ENCODE data around the gene NUAK1.
A peak's percentile ranks its signal among the peaks of the same experiment; 100 is the strongest.
"Not testable (repeated sequence)": the region's sequence is repeated elsewhere in the genome, so short reads cannot be mapped to it uniquely, and the experiment has no call there.

The NUAK1 gene

DNA sequence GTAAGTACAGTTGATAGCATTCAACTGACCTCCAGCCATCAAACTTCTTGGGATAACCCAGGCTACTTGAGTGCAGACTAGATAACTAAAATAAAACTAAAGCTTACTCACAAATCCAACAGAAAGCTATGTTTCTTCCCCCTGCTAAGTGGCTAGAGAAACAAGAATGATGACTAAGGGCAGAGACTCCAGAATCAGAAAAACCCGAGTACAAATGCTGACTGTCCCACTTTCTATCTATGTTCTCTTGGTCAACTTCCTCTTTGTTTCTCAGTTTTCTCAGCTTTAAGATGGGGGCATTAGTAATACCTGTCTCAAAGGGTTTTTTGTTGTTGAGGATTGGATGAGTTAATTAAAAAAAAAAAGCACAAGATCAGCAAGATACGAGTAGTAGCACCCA, 6.1 kb upstream of the NUAK1 start:
- Histone ChIP-seq H3K36me3 (ENCODE audit: control insufficient read depth, insufficient read depth, low read length) (no peaks in the 10 kb centered on the region), H3K4me3 (ENCODE audit: low read length) (no peak overlapping the region), H3K9ac (ENCODE audit: low read length) (no peak overlapping the region), H3K9me3 (ENCODE audit: control insufficient read depth, low read length) (no peaks in the 10 kb centered on the region), H3K4me1 (ENCODE audit: control insufficient read depth, insufficient read depth, low read length) (peaks cover 17% of the 10 kb centered on the region), H3K27me3 (ENCODE audit: control insufficient read depth, insufficient read depth, low read length) (no peaks in the 10 kb centered on the region)

DNA sequence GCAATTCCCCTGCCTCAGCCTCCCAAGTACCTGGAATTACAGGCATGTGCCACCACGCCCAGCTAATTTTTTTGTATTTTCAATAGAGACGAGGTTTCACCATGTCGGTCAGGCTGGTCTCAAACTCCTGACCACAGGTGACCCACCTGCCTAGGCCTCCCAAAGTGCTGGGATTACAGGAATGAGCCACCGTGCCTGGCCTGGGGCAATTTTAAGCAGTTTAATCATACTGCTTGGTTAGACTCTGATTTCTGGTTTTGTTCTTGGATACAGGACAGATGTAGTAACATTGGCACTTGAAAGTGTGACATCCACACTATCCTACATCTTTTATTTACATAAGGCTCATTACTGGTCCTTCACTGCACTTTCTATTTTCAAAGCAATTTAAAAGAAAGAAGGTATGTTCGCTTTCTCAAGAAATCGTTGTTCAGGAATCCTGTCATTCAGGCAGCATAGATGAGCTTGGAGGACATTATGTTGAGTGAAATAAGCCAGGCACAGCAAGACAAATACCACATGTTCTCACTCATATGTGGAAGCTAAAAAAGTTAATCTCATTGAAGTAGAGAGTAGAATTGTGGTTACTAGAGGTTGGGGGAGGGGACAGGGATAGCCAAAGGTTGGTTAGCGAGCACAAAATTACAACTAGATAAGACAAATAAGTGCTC, 4.0 kb upstream of the NUAK1 start:
- H3K4me3 ChIP-seq (ENCODE audit: low read length) = no peak overlapping the region
- no peaks in the 10 kb centered on the region for H3K9me3 ChIP-seq (ENCODE audit: control insufficient read depth, low read length)
- no peaks in the 10 kb centered on the region for H3K36me3 ChIP-seq (ENCODE audit: control insufficient read depth, insufficient read depth, low read length)
- H3K27me3 ChIP-seq (ENCODE audit: control insufficient read depth, insufficient read depth, low read length) = peaks cover 11% of the 10 kb centered on the region
- no peak overlapping the region for H3K9ac ChIP-seq (ENCODE audit: low read length)
- peaks cover 20% of the 10 kb centered on the region for H3K4me1 ChIP-seq (ENCODE audit: control insufficient read depth, insufficient read depth, low read length)

DNA sequence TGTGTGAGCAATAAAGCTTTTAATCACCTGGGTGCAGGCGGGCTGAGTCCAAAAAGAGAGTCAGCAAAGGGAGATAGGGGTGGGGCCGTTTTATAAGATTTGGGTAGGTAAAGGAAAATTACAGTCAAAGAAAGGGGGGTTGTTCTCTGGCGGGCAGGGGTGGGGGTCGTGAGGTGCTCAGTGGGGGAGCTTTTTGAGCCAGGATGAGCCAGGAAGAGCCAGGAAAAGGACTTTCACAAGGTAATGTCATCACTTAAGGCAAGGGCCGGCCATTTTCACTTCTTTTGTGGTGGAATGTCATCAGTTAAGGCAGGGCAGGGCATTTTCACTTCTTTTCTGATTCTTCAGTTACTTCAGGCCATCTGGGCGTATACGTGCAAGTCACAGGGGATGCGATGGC, 3.2 kb upstream of the NUAK1 start:
- H3K9ac ChIP-seq (ENCODE audit: low read length); H3K4me3 ChIP-seq (ENCODE audit: low read length); H3K36me3 ChIP-seq (ENCODE audit: control insufficient read depth, insufficient read depth, low read length); H3K9me3 ChIP-seq (ENCODE audit: control insufficient read depth, low read length): not testable (repeated sequence)
- peaks cover 20% of the 10 kb centered on the region for H3K4me1 ChIP-seq (ENCODE audit: control insufficient read depth, insufficient read depth, low read length)
- H3K27me3 ChIP-seq (ENCODE audit: control insufficient read depth, insufficient read depth, low read length) = peaks cover 19% of the 10 kb centered on the region

DNA sequence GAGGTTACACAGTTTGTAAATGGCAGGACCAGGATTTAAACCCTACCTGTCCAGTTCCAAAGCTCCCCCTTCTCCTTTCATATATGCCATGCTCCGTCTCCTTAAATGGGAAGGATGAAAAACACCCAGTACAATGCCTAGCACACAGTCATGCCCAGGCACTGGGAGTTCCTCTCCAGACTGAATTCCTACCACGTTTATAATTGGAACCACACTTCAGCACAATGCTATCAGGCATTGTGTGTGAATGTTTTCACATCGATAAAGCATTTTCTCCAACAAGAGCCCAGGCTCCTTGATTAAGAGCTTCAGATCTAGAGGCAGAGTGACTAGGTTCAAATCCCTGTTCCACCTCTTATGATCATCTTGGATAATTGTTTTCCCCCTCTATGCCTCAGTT, 2.7 kb upstream of the NUAK1 start:
- Histone ChIP-seq H3K4me3 (ENCODE audit: low read length) (no peak overlapping the region), H3K4me1 (ENCODE audit: control insufficient read depth, insufficient read depth, low read length) (peaks cover 20% of the 10 kb centered on the region), H3K36me3 (ENCODE audit: control insufficient read depth, insufficient read depth, low read length) (no peaks in the 10 kb centered on the region), H3K27me3 (ENCODE audit: control insufficient read depth, insufficient read depth, low read length) (peaks cover 22% of the 10 kb centered on the region), H3K9ac (ENCODE audit: low read length) (no peak overlapping the region), H3K9me3 (ENCODE audit: control insufficient read depth, low read length) (no peaks in the 10 kb centered on the region)

DNA sequence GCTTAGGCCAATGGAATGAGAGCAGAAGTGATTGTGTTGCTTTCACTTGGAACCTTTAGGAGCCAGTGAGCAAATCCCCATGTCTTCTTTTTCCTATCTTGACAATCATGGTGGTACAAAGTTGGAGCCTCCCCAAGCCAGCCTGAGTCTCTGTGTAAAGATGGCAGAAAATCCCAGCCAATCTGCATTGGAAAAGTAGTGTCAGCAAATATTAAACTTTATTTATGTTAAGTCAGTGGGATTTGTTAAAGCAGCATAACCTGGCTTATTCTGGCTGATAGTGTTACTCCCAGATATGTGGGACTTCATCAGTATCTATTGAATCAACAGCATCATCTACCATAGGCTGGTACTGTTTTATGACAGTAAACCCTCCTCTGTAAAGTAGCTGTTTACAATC, 2.2 kb upstream of the NUAK1 start:
- Histone ChIP-seq H3K36me3 (ENCODE audit: control insufficient read depth, insufficient read depth, low read length) (no peaks in the 10 kb centered on the region), H3K4me3 (ENCODE audit: low read length) (no peak overlapping the region), H3K4me1 (ENCODE audit: control insufficient read depth, insufficient read depth, low read length) (peaks cover 19% of the 10 kb centered on the region), H3K9me3 (ENCODE audit: control insufficient read depth, low read length) (no peaks in the 10 kb centered on the region), H3K9ac (ENCODE audit: low read length) (no peak overlapping the region), H3K27me3 (ENCODE audit: control insufficient read depth, insufficient read depth, low read length) (peaks cover 25% of the 10 kb centered on the region)

DNA sequence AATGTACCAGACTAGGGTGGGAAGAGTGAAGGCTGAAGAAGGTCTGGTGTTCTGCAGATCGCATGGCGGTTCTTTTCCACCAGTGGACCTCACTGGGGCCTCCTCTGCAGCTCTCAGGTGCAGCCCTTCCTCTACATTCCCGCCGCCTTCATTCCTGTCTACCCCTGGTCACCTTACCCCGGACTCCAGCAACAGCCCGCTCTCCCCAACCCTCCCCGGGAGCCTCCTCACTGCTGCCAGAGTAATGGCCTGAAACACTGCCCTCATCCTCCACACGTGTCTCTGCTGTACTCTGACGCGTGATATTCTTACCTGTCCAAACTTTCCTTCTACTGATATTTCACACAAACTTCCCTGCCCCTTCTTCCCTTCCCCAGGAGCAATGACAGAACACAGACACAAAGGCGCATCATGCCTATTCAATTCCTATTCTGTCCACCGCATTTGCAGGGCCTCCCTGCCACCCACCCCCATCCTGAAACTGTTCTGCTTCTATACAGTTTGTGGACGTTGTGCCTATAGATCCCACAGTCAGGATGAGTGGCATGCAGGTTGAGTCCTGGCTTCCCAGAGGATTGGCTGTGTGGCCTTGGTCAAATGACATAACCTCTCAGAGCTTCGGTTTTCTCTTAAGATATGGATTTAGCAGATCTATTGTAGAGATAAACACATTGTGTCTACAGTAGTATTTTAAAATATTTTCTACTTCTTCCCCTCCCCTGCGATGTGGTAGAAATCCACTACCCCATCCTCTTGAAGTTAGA, 1.7 kb upstream of the NUAK1 start:
- Histone ChIP-seq H3K27me3 (ENCODE audit: control insufficient read depth, insufficient read depth, low read length) (peaks cover 25% of the 10 kb centered on the region), H3K4me3 (ENCODE audit: low read length) (peak overlapping the region; percentile 32), H3K4me1 (ENCODE audit: control insufficient read depth, insufficient read depth, low read length) (peaks cover 13% of the 10 kb centered on the region)

DNA sequence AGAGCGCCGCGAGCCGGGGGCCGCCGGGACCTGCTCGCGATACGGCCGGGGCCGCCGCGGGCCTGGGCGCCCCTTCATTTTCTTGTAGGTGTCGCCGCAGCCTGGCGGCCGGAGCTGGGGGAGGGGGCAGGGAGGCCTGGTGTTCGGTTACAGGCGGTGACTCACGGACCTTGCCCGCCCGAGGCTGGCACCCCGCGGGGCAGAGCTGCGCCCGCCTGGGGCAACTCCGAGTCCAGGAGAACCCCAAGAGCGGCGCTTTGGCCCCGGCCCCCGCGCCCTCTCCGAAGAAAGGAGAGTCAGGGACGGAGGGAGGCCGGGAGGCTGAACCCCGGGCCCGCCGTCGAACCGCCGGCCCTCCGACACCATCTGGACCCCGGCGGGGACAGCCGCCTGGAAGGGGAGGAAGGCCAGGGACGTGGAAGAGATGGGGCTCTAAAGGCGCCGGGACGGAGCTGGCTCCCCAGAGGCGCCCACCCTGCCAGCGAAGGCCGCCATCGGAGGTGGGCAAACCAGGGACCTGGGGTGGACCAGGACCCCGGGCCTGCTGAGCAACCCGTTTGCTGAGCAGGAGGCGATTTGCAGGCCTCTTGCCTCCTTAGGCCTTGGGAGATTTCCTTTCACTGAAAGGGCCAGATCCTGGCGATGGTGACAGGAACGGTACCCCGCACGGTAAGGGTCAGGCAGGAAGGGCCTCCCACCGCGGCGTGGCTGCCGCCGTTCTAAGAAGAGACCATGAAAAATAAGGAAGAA, 843 bp upstream of the NUAK1 start:
- peaks cover 10% of the 10 kb centered on the region for H3K4me1 ChIP-seq (ENCODE audit: control insufficient read depth, insufficient read depth, low read length)
- H3K27me3 ChIP-seq (ENCODE audit: control insufficient read depth, insufficient read depth, low read length) = peaks cover 25% of the 10 kb centered on the region
- peak overlapping the region; percentile 32 for H3K4me3 ChIP-seq (ENCODE audit: low read length)

More for the DNA sequence above, 1.7 kb upstream of the NUAK1 start:
- Histone ChIP-seq H3K9ac (ENCODE audit: low read length) (peak overlapping the region; percentile 82), H3K36me3 (ENCODE audit: control insufficient read depth, insufficient read depth, low read length) (no peaks in the 10 kb centered on the region), H3K9me3 (ENCODE audit: control insufficient read depth, low read length) (no peaks in the 10 kb centered on the region)

DNA sequence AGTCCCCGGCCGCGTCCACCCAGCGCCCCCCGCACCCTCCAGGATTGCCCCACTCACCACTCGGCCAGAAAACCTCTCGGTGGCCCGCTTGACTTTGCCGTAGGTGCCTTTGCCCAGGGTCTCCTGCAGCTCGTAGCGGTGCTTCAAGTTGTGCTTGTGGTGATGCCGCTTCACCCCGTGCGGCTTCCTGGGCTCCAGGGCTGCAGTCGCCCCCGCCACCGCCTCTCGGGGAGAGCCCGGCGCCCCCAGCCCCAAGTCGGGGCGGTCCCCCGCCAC, 459 bp downstream of the NUAK1 start:
- Histone ChIP-seq H3K9ac (ENCODE audit: low read length) (peak overlapping the region; percentile 28), H3K9me3 (ENCODE audit: control insufficient read depth, low read length) (no peaks in the 10 kb centered on the region), H3K27me3 (ENCODE audit: control insufficient read depth, insufficient read depth, low read length) (peaks cover 25% of the 10 kb centered on the region), H3K4me1 (ENCODE audit: control insufficient read depth, insufficient read depth, low read length) (peaks cover 10% of the 10 kb centered on the region), H3K36me3 (ENCODE audit: control insufficient read depth, insufficient read depth, low read length) (no peaks in the 10 kb centered on the region), H3K4me3 (ENCODE audit: low read length) (no peak overlapping the region)

More for the DNA sequence above, 843 bp upstream of the NUAK1 start:
- H3K9me3 ChIP-seq (ENCODE audit: control insufficient read depth, low read length) = no peaks in the 10 kb centered on the region
- peak overlapping the region; percentile 82 for H3K9ac ChIP-seq (ENCODE audit: low read length)
- H3K36me3 ChIP-seq (ENCODE audit: control insufficient read depth, insufficient read depth, low read length) = no peaks in the 10 kb centered on the region

DNA sequence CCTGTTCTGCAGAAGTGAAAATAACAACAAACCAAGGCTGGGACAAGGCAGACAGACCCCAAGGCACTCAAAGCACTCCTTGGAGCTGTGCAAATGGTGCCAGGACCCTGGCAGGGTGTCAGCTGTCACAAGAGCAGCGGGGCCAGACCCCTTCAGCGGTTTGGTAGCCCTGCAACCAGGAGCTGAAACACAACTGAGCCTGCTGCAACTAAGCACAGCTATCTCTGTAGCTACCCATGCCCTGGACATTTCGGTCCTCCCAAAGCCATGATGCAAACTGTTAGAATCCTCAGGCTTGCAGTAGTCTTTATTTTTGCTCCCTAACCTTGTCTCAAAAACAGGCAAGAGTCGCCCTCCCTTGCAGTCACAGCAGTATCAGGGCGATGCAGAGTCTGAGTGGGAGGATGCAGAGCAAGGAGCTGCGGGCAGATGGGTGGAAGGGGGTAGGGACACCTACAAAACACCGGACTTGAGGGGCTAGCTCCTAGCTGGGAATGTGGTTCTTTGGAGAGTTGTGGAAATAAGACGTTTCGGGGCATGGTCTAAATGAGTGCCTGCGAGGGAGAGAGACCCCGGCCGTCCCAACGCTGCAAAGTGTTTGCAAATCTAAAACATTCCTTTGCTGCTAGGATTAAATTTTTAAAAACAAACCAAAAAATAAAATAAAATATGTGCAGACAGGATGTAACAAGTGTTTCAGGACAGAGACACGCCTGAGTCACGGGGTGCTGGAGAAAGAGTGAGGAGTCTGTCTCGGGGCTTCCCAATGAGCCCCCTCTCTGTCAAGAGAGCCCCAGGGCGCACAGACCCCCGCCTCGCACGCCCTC, 1.0 kb downstream of the NUAK1 start:
- Histone ChIP-seq H3K9ac (ENCODE audit: low read length) (peak overlapping the region; percentile 28), H3K9me3 (ENCODE audit: control insufficient read depth, low read length) (no peaks in the 10 kb centered on the region), H3K4me1 (ENCODE audit: control insufficient read depth, insufficient read depth, low read length) (peaks cover 10% of the 10 kb centered on the region), H3K36me3 (ENCODE audit: control insufficient read depth, insufficient read depth, low read length) (no peaks in the 10 kb centered on the region), H3K27me3 (ENCODE audit: control insufficient read depth, insufficient read depth, low read length) (peaks cover 25% of the 10 kb centered on the region), H3K4me3 (ENCODE audit: low read length) (no peak overlapping the region)

DNA sequence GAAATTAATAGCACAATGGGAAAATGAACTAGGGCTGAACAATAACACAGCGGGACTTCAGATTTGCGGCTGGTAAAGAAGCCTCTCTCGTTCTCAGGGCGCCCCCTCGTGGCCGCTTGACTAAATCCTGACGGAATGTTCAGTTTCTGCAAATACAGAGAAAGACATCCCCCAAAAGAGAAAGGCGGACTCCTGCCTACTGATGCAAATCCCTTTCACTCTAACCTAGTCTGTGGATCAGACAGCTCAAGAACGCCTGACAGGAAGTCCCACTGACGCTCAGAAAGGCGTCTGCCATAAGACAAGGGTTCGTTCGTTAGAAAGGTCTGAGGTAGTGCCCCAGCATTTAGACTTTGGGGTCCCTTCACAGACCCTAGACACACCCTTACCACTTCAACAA, 2.5 kb downstream of the NUAK1 start:
- Histone ChIP-seq H3K4me3 (ENCODE audit: low read length) (no peak overlapping the region), H3K9ac (ENCODE audit: low read length) (no peak overlapping the region), H3K36me3 (ENCODE audit: control insufficient read depth, insufficient read depth, low read length) (no peaks in the 10 kb centered on the region), H3K9me3 (ENCODE audit: control insufficient read depth, low read length) (no peaks in the 10 kb centered on the region), H3K27me3 (ENCODE audit: control insufficient read depth, insufficient read depth, low read length) (peaks cover 25% of the 10 kb centered on the region), H3K4me1 (ENCODE audit: control insufficient read depth, insufficient read depth, low read length) (peaks cover 10% of the 10 kb centered on the region)

DNA sequence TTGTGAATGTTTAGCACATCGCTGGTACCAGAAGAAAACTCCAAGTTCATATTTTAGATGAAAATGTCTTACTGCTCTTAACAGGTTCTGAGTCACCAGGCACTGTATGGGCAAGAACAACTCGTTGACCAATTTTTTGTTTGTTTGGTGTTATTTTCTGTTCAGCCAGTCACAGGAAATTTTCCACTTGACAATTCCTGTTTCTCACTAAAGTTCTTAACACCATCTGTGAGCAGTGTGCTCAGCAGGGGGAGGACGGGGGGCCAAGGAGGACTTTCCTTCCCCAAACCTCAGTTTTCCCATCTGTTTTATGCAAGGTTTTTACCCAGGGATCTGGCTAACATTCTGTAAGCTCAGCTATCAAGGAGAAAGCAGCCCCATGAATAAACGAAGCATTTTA, 3.0 kb downstream of the NUAK1 start:
- H3K9ac ChIP-seq (ENCODE audit: low read length) = no peak overlapping the region
- H3K4me3 ChIP-seq (ENCODE audit: low read length) = no peak overlapping the region
- H3K27me3 ChIP-seq (ENCODE audit: control insufficient read depth, insufficient read depth, low read length) = peaks cover 25% of the 10 kb centered on the region
- no peaks in the 10 kb centered on the region for H3K9me3 ChIP-seq (ENCODE audit: control insufficient read depth, low read length)
- H3K36me3 ChIP-seq (ENCODE audit: control insufficient read depth, insufficient read depth, low read length) = no peaks in the 10 kb centered on the region
- peaks cover 10% of the 10 kb centered on the region for H3K4me1 ChIP-seq (ENCODE audit: control insufficient read depth, insufficient read depth, low read length)

Data from mucosa of stomach (tissue), 1 donor.